ENCODE measurements around the gene THSD7A. TPM values are rescaled to one million over a fixed set of nuclear protein-coding genes. Genes with fewer than 3 reads are reported as not detected.

THSD7A gene
- total RNA-seq, 1 donor from 2014 or later, result 10.1 TPM

DNA sequence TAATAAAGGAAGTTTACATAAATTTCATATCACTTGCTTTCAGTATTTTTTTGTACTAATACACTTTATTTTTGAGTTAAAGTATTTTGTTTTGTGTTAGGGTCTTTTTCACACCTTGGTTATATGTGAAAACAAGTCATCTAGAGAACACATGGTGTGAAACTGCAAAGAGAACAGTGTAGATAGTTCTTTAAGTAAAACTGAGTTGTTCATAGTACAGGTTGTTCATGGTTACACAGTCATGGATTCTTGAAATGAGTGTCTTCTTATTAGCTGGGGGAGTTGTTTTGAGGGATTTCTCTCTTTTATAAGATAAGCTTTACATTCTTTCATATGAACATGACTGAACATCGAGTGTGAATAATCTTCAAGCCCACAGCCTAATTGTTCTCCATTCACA lies 244.2 kb downstream of the THSD7A start:
- no peaks in the 10 kb centered on the region for H3K9me3 ChIP-seq
- H3K27ac ChIP-seq, result no peak overlapping the region
- no peaks in the 10 kb centered on the region for H3K36me3 ChIP-seq
- H3K4me1 ChIP-seq, result no peaks in the 10 kb centered on the region
- TF ChIP-seq, protein P1, sequence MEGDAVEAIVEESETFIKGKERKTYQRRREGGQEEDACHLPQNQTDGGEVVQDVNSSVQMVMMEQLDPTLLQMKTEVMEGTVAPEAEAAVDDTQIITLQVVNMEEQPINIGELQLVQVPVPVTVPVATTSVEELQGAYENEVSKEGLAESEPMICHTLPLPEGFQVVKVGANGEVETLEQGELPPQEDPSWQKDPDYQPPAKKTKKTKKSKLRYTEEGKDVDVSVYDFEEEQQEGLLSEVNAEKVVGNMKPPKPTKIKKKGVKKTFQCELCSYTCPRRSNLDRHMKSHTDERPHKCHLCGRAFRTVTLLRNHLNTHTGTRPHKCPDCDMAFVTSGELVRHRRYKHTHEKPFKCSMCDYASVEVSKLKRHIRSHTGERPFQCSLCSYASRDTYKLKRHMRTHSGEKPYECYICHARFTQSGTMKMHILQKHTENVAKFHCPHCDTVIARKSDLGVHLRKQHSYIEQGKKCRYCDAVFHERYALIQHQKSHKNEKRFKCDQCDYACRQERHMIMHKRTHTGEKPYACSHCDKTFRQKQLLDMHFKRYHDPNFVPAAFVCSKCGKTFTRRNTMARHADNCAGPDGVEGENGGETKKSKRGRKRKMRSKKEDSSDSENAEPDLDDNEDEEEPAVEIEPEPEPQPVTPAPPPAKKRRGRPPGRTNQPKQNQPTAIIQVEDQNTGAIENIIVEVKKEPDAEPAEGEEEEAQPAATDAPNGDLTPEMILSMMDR (IDR thresholded peaks at IDR 0.05), result no peak
- DNase-seq (ENCODE audit: low spot score in 2 of 2), result no peak
- no peaks in the 10 kb centered on the region for H3K27me3 ChIP-seq
- no peak overlapping the region for H3K4me3 ChIP-seq
- intact Hi-C loops (cut with DNase I), result no loop called here

DNA sequence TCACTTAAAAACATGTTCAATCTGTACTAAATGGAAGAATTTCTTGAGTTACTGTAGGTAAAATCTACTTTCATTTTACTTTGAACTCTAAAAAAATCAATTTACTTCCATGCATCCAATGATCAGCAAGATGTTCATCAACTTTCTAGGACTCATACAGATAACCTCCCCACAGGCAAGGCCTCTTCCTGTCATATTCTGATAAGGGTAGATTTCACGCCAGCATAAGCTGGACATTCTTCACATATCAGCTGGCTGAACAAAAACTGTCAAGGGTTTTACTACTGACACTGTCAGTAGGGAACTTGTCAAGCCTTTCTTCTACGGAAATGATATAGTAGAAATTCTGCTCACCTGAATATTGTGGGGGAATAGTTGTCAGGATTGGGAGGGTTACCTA lies 244.9 kb downstream of the THSD7A start:
- DNase-seq (ENCODE audit: low spot score in 2 of 2), result no peak
- Histone ChIP-seq H3K36me3 (no peaks in the 10 kb centered on the region), H3K27ac (no peak overlapping the region), H3K4me1 (no peaks in the 10 kb centered on the region), H3K9me3 (no peaks in the 10 kb centered on the region), H3K4me3 (no peak overlapping the region), H3K27me3 (no peaks in the 10 kb centered on the region)
- TF ChIP-seq, protein P1 (IDR thresholded peaks at IDR 0.05), result no peak
- intact Hi-C loops (cut with DNase I), result no loop called here

DNA sequence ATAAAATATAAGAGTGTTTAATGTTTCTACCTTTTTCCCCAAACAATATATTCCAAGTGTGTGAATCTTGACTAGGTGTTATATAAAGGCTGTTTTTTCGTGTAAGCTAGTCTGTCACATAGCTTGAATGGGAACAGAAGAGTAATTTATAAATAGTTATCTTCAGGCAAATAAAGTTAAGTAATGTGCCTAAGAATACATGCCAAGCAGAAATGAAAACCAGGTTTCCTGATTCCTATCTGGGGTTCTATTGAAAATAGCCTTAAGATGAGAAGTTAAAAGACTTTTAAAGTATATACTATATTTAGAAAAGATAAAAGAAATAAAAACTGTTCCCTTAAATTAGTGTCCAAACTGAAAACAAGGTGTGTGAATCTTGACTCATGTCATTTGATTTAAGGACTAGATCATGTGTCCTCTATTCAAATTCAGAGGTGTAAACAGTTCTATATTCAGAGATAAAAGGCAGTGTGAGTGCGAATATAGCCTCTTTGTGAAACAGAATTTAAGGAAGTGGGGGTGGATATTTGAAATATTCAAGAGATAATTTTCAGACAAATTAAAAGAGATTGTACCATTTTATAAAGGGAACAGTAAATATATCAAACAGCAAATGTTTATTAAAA lies 247.5 kb downstream of the THSD7A start:
- intact Hi-C loops (cut with DNase I), result no loop called here
- Histone ChIP-seq H3K4me3 (no peak overlapping the region), H3K27ac (no peak overlapping the region), H3K9me3 (no peaks in the 10 kb centered on the region), H3K4me1 (no peaks in the 10 kb centered on the region), H3K36me3 (no peaks in the 10 kb centered on the region), H3K27me3 (no peaks in the 10 kb centered on the region)
- no peak for DNase-seq (ENCODE audit: low spot score in 2 of 2)
- TF ChIP-seq, protein P1 (IDR thresholded peaks at IDR 0.05), result no peak

DNA sequence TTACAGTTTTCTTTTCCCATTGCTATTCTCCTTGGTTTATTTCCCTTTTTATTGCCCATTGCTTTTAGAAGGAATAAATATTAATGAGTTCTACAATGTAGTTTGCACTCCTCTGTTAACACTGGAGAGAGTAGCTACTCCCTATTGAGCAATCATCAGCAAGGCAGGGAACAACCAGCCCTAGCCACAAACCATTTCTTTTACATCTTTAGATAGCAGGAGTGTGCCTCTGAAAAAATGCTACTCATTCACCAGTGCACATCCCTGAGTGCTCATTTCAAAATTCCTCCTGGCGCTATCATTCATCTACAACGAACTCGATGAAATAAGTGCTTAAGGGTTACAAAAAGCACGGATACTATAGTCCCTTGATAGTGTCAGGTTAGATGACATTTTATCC lies 252.9 kb downstream of the THSD7A start:
- no peak for DNase-seq (ENCODE audit: low spot score in 2 of 2)
- Histone ChIP-seq H3K36me3 (no peaks in the 10 kb centered on the region), H3K27me3 (no peaks in the 10 kb centered on the region), H3K27ac (no peak overlapping the region), H3K4me1 (no peaks in the 10 kb centered on the region), H3K4me3 (no peak overlapping the region), H3K9me3 (no peaks in the 10 kb centered on the region)
- TF ChIP-seq, protein P1 (IDR thresholded peaks at IDR 0.05), result no peak
- intact Hi-C loops (cut with DNase I), result no loop called here

DNA sequence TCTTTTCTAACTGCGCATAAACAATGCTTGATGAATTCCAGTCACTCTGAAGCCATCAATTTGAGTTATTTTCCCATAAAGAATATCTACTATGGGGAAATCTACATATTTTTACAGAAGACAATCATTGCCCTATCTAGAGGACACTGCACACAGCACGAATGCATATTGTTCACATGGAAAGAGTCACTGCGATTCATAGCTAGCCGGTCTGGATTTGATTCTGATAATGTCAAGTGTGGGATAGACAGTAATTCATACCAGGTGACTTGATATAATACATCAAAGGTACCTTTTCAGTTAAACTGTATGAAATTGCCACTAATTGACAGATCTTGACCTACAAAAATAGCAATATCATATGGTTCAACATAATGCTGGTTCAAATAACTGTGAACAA lies 255.7 kb downstream of the THSD7A start:
- intact Hi-C loops (cut with DNase I), result no loop called here
- DNase-seq (ENCODE audit: low spot score in 2 of 2), result no peak
- H3K9me3 ChIP-seq, result no peaks in the 10 kb centered on the region
- H3K36me3 ChIP-seq, result no peaks in the 10 kb centered on the region
- H3K4me3 ChIP-seq, result no peak overlapping the region
- no peaks in the 10 kb centered on the region for H3K4me1 ChIP-seq
- no peaks in the 10 kb centered on the region for H3K27me3 ChIP-seq
- no peak overlapping the region for H3K27ac ChIP-seq
- TF ChIP-seq, protein P1 (IDR thresholded peaks at IDR 0.05), result no peak
